HCT116 (cell line): Measurements from ENCODE around the gene NDE1. TPM values are rescaled to one million over a fixed set of nuclear protein-coding genes. Genes with fewer than 3 reads are reported as not detected.

ENCODE experiments used
- ATAC-seq: fragments of 200-7000 bp; cut with Tn5 transposase; 2 replicates; pipeline ENCODE4 v1.9.1; 2020; ENCODE audit warnings: mild to moderate bottlenecking, moderate library complexity
- BruUV-seq: library from RNA; stranded (reverse); fragments of 400-500 nt; replicated peaks from 2 replicates; lab custom pipeline; 2021; lab: Mats Ljungman, UMichigan
- CTCF ChIA-PET: fragments of 300-600 bp; sonication (Branson Sonifier 250); formaldehyde crosslinking; loops from one replicate; lab custom pipeline; 2021; ENCODE audit warnings: antibody characterized with exemption; lab: Charles Lee
- POLR2A ChIA-PET: fragments of 300-600, 350-600 bp; sonication (Branson Sonifier 250); formaldehyde crosslinking; loops from one replicate; lab custom pipeline; 2021; ENCODE audit warnings: antibody characterized with exemption; lab: Charles Lee
- RAD21 ChIA-PET, 2 experiments: fragments of 300-600 bp; sonication (Branson Sonifier 250); formaldehyde crosslinking; loops; one replicate each; lab custom pipeline; 2023; ENCODE audit warnings: low total read pairs in 2 of 2; ENCODE audit not compliant: uncharacterized antibody in 2 of 2, unreplicated experiment in 2 of 2, low non-redundant PET in 1 of 2; lab: Charles Lee
- DNase-seq: peaks from one replicate; pipeline ENCODE4 v3.0.0-alpha.2; 2010; ENCODE audit warnings: low read depth, low spot score
- H2AFZ ChIP-seq: fragments of 200-600 bp; shearing (Covaris generic), sonication (generic); 2 replicates; pipeline ENCODE4 v1.6.1; 2017; ENCODE audit warnings: low read depth, mixed run types, mixed read lengths, antibody characterized with exemption, low read length; ENCODE audit not compliant: poor library complexity, severe bottlenecking
- H3K27ac ChIP-seq: 2 replicates; pipeline ENCODE4 v1.5.1; 2012; ENCODE audit warnings: low read depth, low read length
- H3K27me3 ChIP-seq: fragments of 200-600 bp; sonication (generic); 2 replicates; pipeline ENCODE4 v1.6.1; 2016; ENCODE audit warnings: mixed run types, low read length, mixed read lengths; ENCODE audit not compliant: insufficient read depth
- H3K36me3 ChIP-seq, 2 experiments: fragments of 200-500 bp in 1 of 2; fragments of 200-600 bp in 1 of 2; sonication (Bioruptor generic) in 1 of 2; sonication (generic) in 1 of 2; 2 replicates each; pipeline versions ENCODE4 v1.5.1 to v1.6.1; 2014 to 2016; ENCODE audit warnings: low read length in 2 of 2, inconsistent platforms in 1 of 2, mixed read lengths in 1 of 2, mixed run types in 1 of 2; ENCODE audit not compliant: insufficient read depth in 2 of 2, control insufficient read depth in 1 of 2
- H3K4me1 ChIP-seq, 2 experiments: fragments of 200-600 bp in 1 of 2; sonication (generic) in 1 of 2; 2 replicates each; pipeline versions ENCODE4 v1.5.1 to v1.6.1; 2012 to 2017; ENCODE audit warnings: low read length in 2 of 2, inconsistent platforms in 1 of 2, mild to moderate bottlenecking in 1 of 2, mixed read lengths in 1 of 2, mixed run types in 1 of 2, moderate library complexity in 1 of 2; ENCODE audit not compliant: insufficient read depth in 2 of 2, control insufficient read depth in 1 of 2
- H3K4me2 ChIP-seq: fragments of 200-600 bp; sonication (generic); 2 replicates; pipeline ENCODE4 v1.6.1; 2017; ENCODE audit warnings: mixed run types, low read length, mixed read lengths
- H3K4me3 ChIP-seq, 2 experiments: fragments of 200-600 bp in 1 of 2; sonication (generic) in 1 of 2; replicated peaks in 1 of 2; 2 replicates each; pipeline ENCODE4 v1.5.1; 2011 to 2016; ENCODE audit warnings: low read length in 2 of 2, control low read depth in 1 of 2, low read depth in 1 of 2, mild to moderate bottlenecking in 1 of 2, mixed read lengths in 1 of 2, mixed run types in 1 of 2
- H3K79me2 ChIP-seq: fragments of 200-600 bp; sonication (generic); 2 replicates; pipeline ENCODE4 v1.6.1; 2017; ENCODE audit warnings: mild to moderate bottlenecking, mixed run types, low read length, moderate library complexity, mixed read lengths; ENCODE audit not compliant: insufficient read depth
- H3K9ac ChIP-seq: fragments of 200-600 bp; sonication (generic); 2 replicates; pipeline ENCODE4 v1.6.1; 2016; ENCODE audit warnings: low read length, mixed read lengths
- H3K9me2 ChIP-seq: fragments of 200-600 bp; sonication (generic), shearing (Covaris generic); 2 replicates; pipeline ENCODE4 v1.6.1; 2017; ENCODE audit warnings: mixed run types, mild to moderate bottlenecking, moderate library complexity; ENCODE audit not compliant: insufficient read depth
- H3K9me3 ChIP-seq, 2 experiments: fragments of 200-500 bp in 1 of 2; fragments of 200-600 bp in 1 of 2; sonication (Bioruptor generic) in 1 of 2; sonication (generic) in 1 of 2; 2 replicates each; pipeline ENCODE4 v1.6.1; 2014 to 2017; ENCODE audit warnings: low read length in 2 of 2, mixed read lengths in 2 of 2, inconsistent platforms in 1 of 2, low read depth in 1 of 2, mild to moderate bottlenecking in 1 of 2, mixed run types in 1 of 2, moderate library complexity in 1 of 2; ENCODE audit not compliant: control insufficient read depth in 1 of 2, insufficient read depth in 1 of 2
- H4K20me1 ChIP-seq: fragments of 200-600 bp; sonication (generic), shearing (Covaris generic); 2 replicates; pipeline ENCODE4 v1.6.1; 2017; ENCODE audit warnings: mixed run types, mild to moderate bottlenecking, moderate library complexity; ENCODE audit not compliant: insufficient read depth
- CEBPB ChIP-seq: IDR thresholded peaks from 2 replicates; pipeline ENCODE4 v1.6.1; 2012; ENCODE audit warnings: low read depth
- EZH2phosphoT487 ChIP-seq: fragments of 200-600 bp; IDR thresholded peaks from 2 replicates; pipeline ENCODE4 v1.6.1; 2018; ENCODE audit warnings: antibody characterized with exemption, borderline replicate concordance
- FOSL1 ChIP-seq: IDR thresholded peaks from 2 replicates; pipeline ENCODE4 v1.6.1; 2012; ENCODE audit warnings: low read depth
- JUND ChIP-seq: IDR thresholded peaks from 2 replicates; pipeline ENCODE4 v1.6.1; 2012
- POLR2A ChIP-seq: IDR thresholded peaks from 2 replicates; pipeline ENCODE4 v1.7.0; 2011; ENCODE audit warnings: borderline replicate concordance; ENCODE audit not compliant: insufficient read depth, insufficient read length; ENCODE audit errors: extremely low read depth
- POLR2AphosphoS5 ChIP-seq: IDR thresholded peaks from 2 replicates; pipeline ENCODE4 v1.6.1; 2011; ENCODE audit warnings: mild to moderate bottlenecking, low read depth, low read length, moderate library complexity
- RAD21 ChIP-seq: IDR thresholded peaks from 2 replicates; pipeline ENCODE4 v1.6.1; 2012; ENCODE audit warnings: low read depth, mild to moderate bottlenecking
- SIN3A ChIP-seq: IDR thresholded peaks from 2 replicates; pipeline ENCODE4 v1.6.1; 2012; ENCODE audit warnings: low read depth
- ZFX ChIP-seq: fragments of 450-650 bp; IDR thresholded peaks from 2 replicates; pipeline ENCODE4 v1.6.1; 2017
- intact Hi-C: fragments of 100-400 bp; cut with micrococcal nuclease; formaldehyde crosslinking; loops from 2 replicates; pipeline ENCODE4 v1.10.0; 2022
- total RNA-seq: library from RNA; stranded (reverse); gene quantifications from one replicate; pipeline ENCODE4 v1.2.1, GENCODE V29; 2021; ENCODE audit not compliant: unreplicated experiment
- TF ChIP-seq, protein P1 (sequence below): IDR thresholded peaks from 2 replicates; pipeline ENCODE4 v1.6.1; 2012; ENCODE audit warnings: low read depth
- TF ChIP-seq, protein P2 (sequence below), 3 experiments: fragments of 200-600 bp in 1 of 3; sonication (generic) in 1 of 3; IDR thresholded peaks in 2 of 3; conservative IDR thresholded peaks in 1 of 3; 2 replicates each; pipeline ENCODE4 v1.5.1; 2012 to 2017; ENCODE audit warnings: low read depth in 2 of 3, low read length in 2 of 3, antibody characterized with exemption in 1 of 3, borderline replicate concordance in 1 of 3, control low read depth in 1 of 3, mild to moderate bottlenecking in 1 of 3, mixed read lengths in 1 of 3, mixed run types in 1 of 3, moderate library complexity in 1 of 3; ENCODE audit not compliant: insufficient read depth in 1 of 3

NDE1 gene
- total RNA-seq, 1 experiment from 2014 or later: 103 TPM

DNA sequence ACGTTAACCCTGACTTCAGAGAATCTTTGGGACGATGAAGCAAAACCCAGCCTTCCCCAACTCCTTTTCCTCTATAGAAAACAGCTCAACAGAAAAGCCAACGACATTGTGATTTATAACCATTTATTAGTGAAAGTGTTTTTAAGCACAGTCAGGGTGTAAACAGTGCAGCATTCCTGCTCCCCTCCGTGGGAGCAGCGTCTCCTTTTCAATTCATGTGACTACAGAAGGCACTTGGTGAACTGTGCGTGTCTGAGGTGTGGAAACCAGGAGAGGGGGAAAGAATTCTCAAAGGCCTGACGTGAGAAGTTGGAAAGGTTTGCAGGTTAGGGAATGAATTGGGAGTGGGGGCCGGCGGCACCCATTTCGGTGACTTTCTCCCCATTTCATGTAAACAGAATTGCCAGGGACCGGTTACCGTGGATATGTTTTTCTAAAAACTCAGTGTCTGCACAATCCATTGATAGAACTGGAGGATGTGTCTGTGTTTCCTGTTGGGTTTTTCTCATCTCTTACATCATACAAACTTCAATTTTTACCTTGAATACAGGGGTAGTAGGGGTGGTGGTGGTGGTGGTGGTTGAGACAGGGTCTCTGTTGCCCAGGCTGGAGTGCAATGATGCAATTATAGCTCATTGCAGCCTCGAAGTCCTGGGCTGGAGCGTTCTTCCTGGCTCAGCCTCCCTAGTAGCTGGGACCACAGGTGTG lies 53.1 kb downstream of the NDE1 start:
- ATAC-seq (no peak), DNase-seq (no peak)
- Histone ChIP-seq H3K9ac (no peak overlapping the region), H3K4me2 (no peak overlapping the region), H3K4me3 (no peak overlapping the region), H4K20me1 (no peaks in the 10 kb centered on the region), H2AFZ (no peak overlapping the region), H3K9me3 (no peaks in the 10 kb centered on the region), H3K79me2 (no peaks in the 10 kb centered on the region), H3K4me1 (no peaks in the 10 kb centered on the region), H3K27me3 (no peaks in the 10 kb centered on the region), H3K9me2 (no peaks in the 10 kb centered on the region), H3K36me3 (peaks cover 16 to 28% of the 10 kb centered on the region in 2 experiments), H3K27ac (no peak overlapping the region)
- RAD21 ChIA-PET: no interaction called here
- TF ChIP-seq JUND (no peak), CEBPB (no peak), POLR2AphosphoS5 (0 out of 2 replicates have a peak, but pooled peaks have one; percentile 5), SIN3A (no peak)
- intact Hi-C loops: loop anchor here (10.0 kb wide), 2 partner anchors 62 to 422 kb away; no protein-coding TSS in a partner anchor
- POLR2A ChIA-PET: no interaction called here
- CTCF ChIA-PET: interaction anchor here (1.0 kb wide), 1 partner anchor 172 kb away, joined by 3 read pairs; no protein-coding TSS in a partner anchor
- BruUV-seq: no TSS peak

DNA sequence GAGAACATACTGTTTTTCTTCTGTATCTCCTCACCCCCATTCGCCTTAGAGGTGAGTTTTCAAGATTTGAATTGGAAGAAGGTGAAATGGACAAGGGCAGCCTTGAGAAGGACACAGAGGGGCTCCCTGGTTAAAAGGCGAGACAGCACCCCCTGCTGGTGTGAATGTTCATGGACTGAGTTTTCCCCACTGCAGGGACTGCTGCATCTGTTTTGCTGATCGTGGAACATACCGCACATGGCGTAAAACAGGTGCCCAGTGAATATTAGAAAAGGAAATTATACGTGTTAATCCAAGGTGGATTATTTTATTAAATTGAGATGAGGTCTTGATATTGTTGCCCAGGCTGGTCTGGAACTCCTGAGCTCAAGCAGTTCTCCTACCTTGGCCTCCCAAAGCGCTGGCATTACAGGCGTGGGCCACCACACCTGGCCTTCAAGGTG lies 54.5 kb downstream of the NDE1 start:
- Histone ChIP-seq H3K4me1 (no peaks in the 10 kb centered on the region), H3K27ac (no peak overlapping the region), H3K79me2 (no peaks in the 10 kb centered on the region), H3K9me3 (no peaks in the 10 kb centered on the region), H2AFZ (no peak overlapping the region), H3K27me3 (no peaks in the 10 kb centered on the region), H3K4me3 (no peak overlapping the region), H4K20me1 (no peaks in the 10 kb centered on the region), H3K36me3 (peaks cover 3 to 17% of the 10 kb centered on the region in 2 experiments), H3K9ac (no peak overlapping the region), H3K9me2 (no peaks in the 10 kb centered on the region), H3K4me2 (no peak overlapping the region)
- TF ChIP-seq POLR2AphosphoS5 (0 out of 2 replicates have a peak, but pooled peaks have one; percentile 13), RAD21 (peak; percentile 82), POLR2A (no peak), EZH2phosphoT487 (no peak), FOSL1 (no peak), ZFX (no peak)
- TF ChIP-seq, protein P1, sequence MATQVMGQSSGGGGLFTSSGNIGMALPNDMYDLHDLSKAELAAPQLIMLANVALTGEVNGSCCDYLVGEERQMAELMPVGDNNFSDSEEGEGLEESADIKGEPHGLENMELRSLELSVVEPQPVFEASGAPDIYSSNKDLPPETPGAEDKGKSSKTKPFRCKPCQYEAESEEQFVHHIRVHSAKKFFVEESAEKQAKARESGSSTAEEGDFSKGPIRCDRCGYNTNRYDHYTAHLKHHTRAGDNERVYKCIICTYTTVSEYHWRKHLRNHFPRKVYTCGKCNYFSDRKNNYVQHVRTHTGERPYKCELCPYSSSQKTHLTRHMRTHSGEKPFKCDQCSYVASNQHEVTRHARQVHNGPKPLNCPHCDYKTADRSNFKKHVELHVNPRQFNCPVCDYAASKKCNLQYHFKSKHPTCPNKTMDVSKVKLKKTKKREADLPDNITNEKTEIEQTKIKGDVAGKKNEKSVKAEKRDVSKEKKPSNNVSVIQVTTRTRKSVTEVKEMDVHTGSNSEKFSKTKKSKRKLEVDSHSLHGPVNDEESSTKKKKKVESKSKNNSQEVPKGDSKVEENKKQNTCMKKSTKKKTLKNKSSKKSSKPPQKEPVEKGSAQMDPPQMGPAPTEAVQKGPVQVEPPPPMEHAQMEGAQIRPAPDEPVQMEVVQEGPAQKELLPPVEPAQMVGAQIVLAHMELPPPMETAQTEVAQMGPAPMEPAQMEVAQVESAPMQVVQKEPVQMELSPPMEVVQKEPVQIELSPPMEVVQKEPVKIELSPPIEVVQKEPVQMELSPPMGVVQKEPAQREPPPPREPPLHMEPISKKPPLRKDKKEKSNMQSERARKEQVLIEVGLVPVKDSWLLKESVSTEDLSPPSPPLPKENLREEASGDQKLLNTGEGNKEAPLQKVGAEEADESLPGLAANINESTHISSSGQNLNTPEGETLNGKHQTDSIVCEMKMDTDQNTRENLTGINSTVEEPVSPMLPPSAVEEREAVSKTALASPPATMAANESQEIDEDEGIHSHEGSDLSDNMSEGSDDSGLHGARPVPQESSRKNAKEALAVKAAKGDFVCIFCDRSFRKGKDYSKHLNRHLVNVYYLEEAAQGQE: no peak
- TF ChIP-seq, protein P2, sequence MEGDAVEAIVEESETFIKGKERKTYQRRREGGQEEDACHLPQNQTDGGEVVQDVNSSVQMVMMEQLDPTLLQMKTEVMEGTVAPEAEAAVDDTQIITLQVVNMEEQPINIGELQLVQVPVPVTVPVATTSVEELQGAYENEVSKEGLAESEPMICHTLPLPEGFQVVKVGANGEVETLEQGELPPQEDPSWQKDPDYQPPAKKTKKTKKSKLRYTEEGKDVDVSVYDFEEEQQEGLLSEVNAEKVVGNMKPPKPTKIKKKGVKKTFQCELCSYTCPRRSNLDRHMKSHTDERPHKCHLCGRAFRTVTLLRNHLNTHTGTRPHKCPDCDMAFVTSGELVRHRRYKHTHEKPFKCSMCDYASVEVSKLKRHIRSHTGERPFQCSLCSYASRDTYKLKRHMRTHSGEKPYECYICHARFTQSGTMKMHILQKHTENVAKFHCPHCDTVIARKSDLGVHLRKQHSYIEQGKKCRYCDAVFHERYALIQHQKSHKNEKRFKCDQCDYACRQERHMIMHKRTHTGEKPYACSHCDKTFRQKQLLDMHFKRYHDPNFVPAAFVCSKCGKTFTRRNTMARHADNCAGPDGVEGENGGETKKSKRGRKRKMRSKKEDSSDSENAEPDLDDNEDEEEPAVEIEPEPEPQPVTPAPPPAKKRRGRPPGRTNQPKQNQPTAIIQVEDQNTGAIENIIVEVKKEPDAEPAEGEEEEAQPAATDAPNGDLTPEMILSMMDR (IDR thresholded peaks at IDR 0.05 in 2 of 3, conservative IDR thresholded peaks at IDR 0.05 in 1 of 3; ENCODE audit: borderline replicate concordance in 1 of 3, insufficient read depth in 1 of 3, low read depth in 2 of 3, low read length in 2 of 3): peak; percentile 64 to 90 (median 84); a peak in 5 of 6 replicates
- BruUV-seq: no TSS peak
- ChIA-PET CTCF (interaction anchor here (1.0 kb wide), 1 partner anchor 170 kb away, joined by 3 read pairs; no protein-coding TSS in a partner anchor), POLR2A (no interaction called here), RAD21 (no interaction called here)
- ATAC-seq (peak; percentile 93), DNase-seq (peak; percentile 39)
- intact Hi-C loops: loop anchor here (1.0 to 10.0 kb wide), 3 partner anchors 60 to 420 kb away; no protein-coding TSS in a partner anchor
